ENCODE results near the gene CNGA4. TPM values are rescaled to one million over a fixed set of nuclear protein-coding genes. Genes with fewer than 3 reads are reported as not detected.

Gene CNGA4
- polyA plus RNA-seq, 1 donor from 2014 or later = not detected

GRCh38 chr11:6249770-6250555, 11.1 kb downstream of the CNGA4 start:
- no peak overlapping the region for H2AFZ ChIP-seq (ENCODE audit: low read depth, low read length)
- H3K79me2 ChIP-seq (replicated peaks; ENCODE audit: insufficient read depth, low read length) = no peaks in the 10 kb centered on the region
- TF ChIP-seq RAD21 (conservative IDR thresholded peaks at IDR 0.05) (no peak), SMC3 (conservative IDR thresholded peaks at IDR 0.05; ENCODE audit: poor library complexity) (no peak), POLR2AphosphoS5 (IDR thresholded peaks at IDR 0.05) (no peak), EZH2 (IDR thresholded peaks at IDR 0.05; ENCODE audit: borderline replicate concordance, insufficient read depth, low read length, poor library complexity, severe bottlenecking) (no peak), EP300 (conservative IDR thresholded peaks at IDR 0.05; ENCODE audit: poor library complexity, severe bottlenecking) (no peak), REST (IDR thresholded peaks at IDR 0.05; ENCODE audit: borderline replicate concordance) (no peak), TAF1 (IDR thresholded peaks at IDR 0.05; ENCODE audit: low read depth) (no peak), MXI1 (conservative IDR thresholded peaks at IDR 0.05; ENCODE audit: poor library complexity, severe bottlenecking) (no peak)
- TF ChIP-seq, protein P1, sequence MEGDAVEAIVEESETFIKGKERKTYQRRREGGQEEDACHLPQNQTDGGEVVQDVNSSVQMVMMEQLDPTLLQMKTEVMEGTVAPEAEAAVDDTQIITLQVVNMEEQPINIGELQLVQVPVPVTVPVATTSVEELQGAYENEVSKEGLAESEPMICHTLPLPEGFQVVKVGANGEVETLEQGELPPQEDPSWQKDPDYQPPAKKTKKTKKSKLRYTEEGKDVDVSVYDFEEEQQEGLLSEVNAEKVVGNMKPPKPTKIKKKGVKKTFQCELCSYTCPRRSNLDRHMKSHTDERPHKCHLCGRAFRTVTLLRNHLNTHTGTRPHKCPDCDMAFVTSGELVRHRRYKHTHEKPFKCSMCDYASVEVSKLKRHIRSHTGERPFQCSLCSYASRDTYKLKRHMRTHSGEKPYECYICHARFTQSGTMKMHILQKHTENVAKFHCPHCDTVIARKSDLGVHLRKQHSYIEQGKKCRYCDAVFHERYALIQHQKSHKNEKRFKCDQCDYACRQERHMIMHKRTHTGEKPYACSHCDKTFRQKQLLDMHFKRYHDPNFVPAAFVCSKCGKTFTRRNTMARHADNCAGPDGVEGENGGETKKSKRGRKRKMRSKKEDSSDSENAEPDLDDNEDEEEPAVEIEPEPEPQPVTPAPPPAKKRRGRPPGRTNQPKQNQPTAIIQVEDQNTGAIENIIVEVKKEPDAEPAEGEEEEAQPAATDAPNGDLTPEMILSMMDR (IDR thresholded peaks at IDR 0.05; ENCODE audit: poor library complexity, severe bottlenecking) = no peak
- no peak overlapping the region for H3K9ac ChIP-seq (ENCODE audit: low read length)
- H3K27ac ChIP-seq (ENCODE audit: low read length) = no peak overlapping the region
- H3K9me3 ChIP-seq (ENCODE audit: low read length) = no peaks in the 10 kb centered on the region
- no peak overlapping the region for H3K4me3 ChIP-seq (ENCODE audit: low read length)
- H3K27me3 ChIP-seq (ENCODE audit: insufficient read depth, low read depth, low read length) = no peaks in the 10 kb centered on the region
- H3K4me2 ChIP-seq (ENCODE audit: low read length) = no peak overlapping the region
- H3F3A ChIP-seq (ENCODE audit: insufficient read depth, low read length, poor library complexity, severe bottlenecking) = no peaks in the 10 kb centered on the region
- H3K36me3 ChIP-seq (ENCODE audit: insufficient read depth, low read length) = no peaks in the 10 kb centered on the region
- no peaks in the 10 kb centered on the region for H4K20me1 ChIP-seq (ENCODE audit: insufficient read depth)
- H3K9me2 ChIP-seq (ENCODE audit: insufficient read depth, low read length) = no peaks in the 10 kb centered on the region

DNA sequence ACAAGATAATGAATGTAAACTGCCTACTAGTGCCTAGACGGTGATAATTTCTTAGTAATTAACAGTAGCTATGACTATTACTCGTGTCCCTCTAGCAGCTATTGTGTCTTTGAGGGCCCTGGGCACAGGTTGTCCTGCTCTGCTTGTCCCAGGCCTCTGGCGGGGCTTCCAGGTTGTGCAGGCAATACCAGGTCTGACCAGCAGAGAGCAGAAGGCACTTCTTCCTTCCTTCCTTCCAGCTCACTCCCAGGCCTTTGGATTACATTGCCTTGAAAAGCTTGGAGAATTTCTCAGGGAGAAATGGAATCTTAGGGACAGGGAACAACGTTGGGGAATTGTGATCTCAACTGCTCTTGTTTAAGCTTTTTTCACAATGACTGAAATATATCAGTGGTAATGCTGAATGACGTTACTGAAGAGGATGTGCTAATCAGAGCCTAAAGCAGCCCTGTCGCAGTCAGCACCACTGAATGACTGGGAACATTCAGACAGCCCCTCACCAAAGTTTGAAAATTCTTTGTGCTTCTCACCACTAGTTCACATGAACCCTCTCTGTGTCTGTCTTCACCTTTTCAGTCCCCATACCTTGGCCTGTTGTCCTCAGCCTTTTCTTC, 12.3 kb downstream of the CNGA4 start:
- Histone ChIP-seq H3K9me3 (ENCODE audit: low read length) (no peaks in the 10 kb centered on the region), H3K4me2 (ENCODE audit: low read length) (no peak overlapping the region), H3F3A (ENCODE audit: insufficient read depth, low read length, poor library complexity, severe bottlenecking) (no peaks in the 10 kb centered on the region), H3K9ac (ENCODE audit: low read length) (no peak overlapping the region), H3K79me2 (replicated peaks; ENCODE audit: insufficient read depth, low read length) (no peaks in the 10 kb centered on the region), H3K9me2 (ENCODE audit: insufficient read depth, low read length) (no peaks in the 10 kb centered on the region), H4K20me1 (ENCODE audit: insufficient read depth) (no peaks in the 10 kb centered on the region), H3K27ac (ENCODE audit: low read length) (no peak overlapping the region), H3K36me3 (ENCODE audit: insufficient read depth, low read length) (no peaks in the 10 kb centered on the region), H3K27me3 (ENCODE audit: insufficient read depth, low read depth, low read length) (no peaks in the 10 kb centered on the region), H3K4me3 (ENCODE audit: low read length) (no peak overlapping the region), H2AFZ (ENCODE audit: low read depth, low read length) (no peak overlapping the region)
- TF ChIP-seq RAD21 (conservative IDR thresholded peaks at IDR 0.05) (peak; percentile 69), TAF1 (IDR thresholded peaks at IDR 0.05; ENCODE audit: low read depth) (no peak), REST (IDR thresholded peaks at IDR 0.05; ENCODE audit: borderline replicate concordance) (peak; percentile 30), SMC3 (conservative IDR thresholded peaks at IDR 0.05; ENCODE audit: poor library complexity) (peak; percentile 78)
- TF ChIP-seq, protein P1 (IDR thresholded peaks at IDR 0.05; ENCODE audit: poor library complexity, severe bottlenecking) = peak; percentile 79
